GM21786 (cell line): Measurements from ENCODE around the gene BRD4.

Source experiments
- ATAC-seq: cut with Tn5 transposase; IDR thresholded peaks from one replicate; pipeline ENCODE4 v1.9.1; 2021; ENCODE audit not compliant: unreplicated experiment

Gene BRD4

GRCh38 chr19:15250640-15250993 is 81.7 kb downstream of the BRD4 start:
- no peak for ATAC-seq

DNA sequence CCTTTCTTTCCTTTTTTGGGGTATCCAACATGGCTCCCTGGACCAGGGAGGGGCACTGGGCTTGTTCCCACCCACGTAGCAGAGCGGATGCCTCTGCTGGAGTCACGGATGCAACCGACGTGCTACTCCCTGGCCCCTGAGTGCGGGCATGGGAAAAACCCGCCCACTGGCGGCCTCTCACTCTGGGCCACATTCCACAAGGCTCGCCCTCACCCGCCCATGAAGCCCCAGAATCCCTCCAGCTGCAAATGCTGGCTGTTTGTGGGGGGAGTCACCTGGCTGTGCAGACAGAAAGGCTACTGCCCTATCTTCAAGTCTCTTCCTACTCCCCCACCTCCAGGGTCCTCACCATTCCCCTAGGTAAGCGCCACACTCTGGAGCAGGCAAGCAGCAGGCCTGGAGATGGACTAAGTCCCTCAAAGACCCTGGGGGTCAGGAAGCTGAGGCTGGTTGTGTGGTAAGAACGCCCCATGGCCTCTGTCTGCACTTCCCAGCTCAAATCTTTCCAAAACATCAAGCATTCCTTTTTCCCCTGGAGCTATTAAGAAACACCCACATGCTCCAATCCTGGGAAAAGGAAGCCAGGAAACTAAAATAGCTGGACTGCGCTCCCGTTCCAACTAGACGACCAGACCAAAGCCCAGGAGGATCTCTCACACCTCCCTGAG is 82.2 kb downstream of the BRD4 start:
- ATAC-seq, result no peak

DNA sequence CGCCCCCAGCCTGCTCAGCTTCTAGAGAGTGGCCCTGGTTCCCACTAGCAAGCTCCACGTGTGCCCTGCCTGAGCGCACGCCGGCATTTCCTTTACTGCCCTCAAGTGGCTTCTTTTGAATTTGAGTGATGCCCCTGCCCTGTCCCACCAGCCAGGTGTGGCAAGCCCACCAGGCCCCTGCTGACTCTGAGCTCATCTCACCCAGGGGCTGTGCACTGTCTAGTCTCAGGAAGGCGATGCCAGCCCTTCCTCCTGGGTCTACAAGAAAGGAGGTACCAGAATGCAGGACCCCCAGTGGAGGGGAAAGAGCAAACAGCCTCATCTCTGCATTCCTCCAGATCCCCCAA is 82.8 kb downstream of the BRD4 start:
- ATAC-seq, result no peak

DNA sequence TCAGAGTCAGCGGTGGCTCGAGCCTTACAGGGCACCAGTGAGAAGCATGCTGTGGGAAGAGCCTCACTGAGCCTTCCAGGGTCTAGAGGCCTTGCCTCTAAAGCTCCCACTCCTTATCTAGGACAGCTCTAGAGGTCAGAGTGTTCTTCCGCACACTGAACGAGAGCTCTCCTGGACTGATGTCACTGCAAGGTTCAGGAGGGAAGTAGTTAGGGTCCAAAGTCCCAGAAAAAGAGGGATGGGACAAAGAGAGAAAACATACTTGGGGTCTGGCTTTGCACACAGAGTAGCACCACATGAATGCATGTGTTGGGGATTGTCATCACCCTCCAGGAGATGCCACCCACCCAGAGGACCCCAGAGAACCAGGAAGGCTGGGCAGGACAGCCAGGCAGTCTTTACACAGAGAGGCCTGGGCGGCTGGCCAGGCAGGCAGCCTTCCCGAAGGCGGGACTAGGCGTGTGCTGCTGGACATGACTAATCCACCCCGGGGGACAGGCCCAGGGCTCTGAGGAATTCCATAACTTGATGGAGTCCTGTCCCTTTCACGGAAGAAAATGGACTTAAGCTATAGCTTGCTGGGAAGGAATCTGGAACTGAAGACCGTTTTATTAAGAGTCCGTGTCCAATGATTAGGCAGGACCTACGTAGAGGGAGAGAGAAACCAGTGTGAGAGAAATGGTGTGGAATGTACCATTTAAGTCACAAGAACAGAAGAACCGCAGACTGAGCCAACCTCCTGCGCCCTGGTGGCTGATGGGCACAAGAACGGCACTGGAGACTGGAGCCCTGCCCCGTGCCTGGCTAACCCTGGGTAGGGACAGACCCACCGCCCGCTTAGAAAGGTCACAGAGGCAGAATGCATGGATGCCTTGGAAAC is 83.5 kb downstream of the BRD4 start:
- ATAC-seq, result no peak

DNA sequence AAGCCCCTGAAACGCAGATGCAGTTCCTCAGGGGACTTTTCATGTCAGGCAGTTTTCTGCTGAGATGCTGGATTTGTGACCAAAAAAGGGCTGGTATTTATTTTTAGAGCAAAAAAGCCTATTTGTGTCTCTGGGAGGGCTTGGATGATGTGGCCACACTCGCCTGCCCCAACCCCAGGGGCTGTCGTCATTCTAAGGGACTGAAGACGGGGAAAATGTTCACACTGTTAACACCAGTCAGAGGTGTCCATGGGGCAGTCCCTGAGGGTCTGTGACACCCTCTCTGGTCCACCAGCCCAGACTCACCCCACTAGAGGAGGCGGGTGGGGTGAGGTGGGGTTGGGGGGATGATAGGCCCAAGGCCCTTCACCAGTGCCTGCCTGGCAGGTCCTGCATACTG is 84.2 kb downstream of the BRD4 start:
- ATAC-seq, result no peak

DNA sequence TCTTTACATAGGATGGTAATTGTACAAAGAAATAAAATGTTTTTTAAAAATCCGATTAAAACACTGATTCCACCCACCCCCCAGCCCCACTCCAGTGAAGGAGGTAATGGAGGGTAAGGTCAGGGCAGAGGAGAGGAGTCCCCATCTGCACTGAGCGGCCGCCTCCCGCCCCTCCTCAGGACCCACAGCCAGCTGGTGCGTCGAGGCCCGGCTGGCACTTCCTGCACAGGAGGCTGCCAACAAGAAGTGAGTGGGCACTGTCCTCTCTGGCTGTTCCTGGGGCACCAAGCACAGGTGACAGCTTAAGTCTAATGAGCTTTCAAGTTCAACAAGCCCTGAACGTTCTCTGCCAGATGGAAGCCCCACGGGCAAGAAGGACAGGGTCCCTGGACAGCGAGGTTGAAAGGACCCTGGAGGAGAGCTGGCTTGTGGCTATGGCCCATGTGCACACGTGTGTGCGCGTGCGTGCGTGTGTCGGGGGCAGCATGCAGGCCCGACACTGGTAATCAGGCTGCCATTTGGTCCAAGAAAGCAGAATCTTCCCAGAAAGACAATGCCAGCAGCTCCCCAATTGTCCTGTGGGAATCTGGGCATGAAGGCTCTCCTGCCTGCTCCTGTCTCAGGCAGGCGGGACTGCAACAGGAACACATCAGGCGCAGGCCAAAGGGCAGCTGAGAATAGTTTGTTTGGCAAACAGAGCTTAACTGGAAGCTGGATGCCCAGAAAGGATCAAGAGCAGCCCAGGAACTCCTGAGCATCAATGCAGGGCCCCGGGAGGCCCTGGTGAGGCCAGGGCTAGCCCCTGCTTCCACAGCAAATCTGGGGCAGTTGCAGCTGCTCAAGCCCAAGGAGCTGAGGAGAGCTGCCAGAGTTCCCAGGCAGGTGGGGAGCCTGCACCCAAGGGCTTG is 85.0 kb downstream of the BRD4 start:
- ATAC-seq, result no peak

GRCh38 chr19:15246198-15246481 is 86.2 kb downstream of the BRD4 start:
- no peak for ATAC-seq

- ATAC-seq, result no peak
Observed at GRCh38 chr19:15245370-15246197, 86.8 kb downstream of the BRD4 start.

DNA sequence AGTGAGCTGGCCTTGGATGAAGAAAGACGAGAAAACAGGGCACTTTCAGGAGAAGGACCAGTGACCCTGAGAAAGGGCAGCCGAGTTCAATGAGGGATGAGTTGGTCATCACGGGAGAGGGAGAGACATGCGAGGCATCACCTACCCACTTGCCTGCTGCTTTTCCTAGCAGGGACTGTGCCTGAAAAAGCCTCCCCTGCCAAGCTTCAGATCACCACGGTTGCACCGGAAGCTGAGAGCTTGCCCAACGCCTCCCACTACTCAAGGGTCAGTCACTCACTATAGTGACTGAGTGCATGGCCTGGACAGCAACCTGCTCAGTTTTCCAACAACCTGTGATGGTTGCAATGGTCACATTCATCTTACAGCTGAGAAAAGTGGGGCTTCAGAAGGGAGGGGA is 87.5 kb downstream of the BRD4 start:
- ATAC-seq, result no peak

DNA sequence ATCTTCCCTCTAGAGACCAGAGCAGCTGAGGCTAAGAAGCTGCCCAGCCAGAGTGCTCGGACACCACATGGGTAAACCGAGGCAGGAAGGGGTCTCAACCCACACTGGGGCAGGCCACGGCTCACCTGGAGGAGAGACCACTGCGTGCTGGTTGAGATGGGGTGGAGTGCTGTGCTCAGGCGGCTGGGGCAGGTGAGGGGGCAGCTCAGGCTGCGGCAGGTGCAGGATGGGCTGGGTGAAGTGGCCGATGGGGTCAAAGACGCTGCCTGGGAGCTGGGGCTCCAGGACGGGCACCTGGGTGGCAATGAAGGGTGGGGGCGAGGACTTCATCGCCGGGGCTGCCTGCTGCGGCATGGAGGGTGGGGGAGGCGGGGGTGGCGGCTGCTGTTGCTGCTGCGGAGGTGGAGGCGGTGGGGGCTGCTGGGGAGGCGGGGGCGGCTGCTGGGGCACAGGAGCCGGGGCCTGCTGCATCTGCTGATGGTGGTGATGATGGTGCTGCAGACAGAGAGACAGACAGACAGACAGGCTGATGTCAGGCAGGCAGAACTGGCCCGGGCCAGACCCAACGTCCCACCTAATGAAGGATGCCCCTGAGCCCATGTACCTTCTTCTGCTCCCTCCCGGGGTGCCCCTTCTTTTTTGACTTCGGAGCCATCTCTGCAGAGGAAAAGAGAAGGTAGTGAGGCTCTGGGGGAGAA is 88.1 kb downstream of the BRD4 start:
- ATAC-seq, result no peak

DNA sequence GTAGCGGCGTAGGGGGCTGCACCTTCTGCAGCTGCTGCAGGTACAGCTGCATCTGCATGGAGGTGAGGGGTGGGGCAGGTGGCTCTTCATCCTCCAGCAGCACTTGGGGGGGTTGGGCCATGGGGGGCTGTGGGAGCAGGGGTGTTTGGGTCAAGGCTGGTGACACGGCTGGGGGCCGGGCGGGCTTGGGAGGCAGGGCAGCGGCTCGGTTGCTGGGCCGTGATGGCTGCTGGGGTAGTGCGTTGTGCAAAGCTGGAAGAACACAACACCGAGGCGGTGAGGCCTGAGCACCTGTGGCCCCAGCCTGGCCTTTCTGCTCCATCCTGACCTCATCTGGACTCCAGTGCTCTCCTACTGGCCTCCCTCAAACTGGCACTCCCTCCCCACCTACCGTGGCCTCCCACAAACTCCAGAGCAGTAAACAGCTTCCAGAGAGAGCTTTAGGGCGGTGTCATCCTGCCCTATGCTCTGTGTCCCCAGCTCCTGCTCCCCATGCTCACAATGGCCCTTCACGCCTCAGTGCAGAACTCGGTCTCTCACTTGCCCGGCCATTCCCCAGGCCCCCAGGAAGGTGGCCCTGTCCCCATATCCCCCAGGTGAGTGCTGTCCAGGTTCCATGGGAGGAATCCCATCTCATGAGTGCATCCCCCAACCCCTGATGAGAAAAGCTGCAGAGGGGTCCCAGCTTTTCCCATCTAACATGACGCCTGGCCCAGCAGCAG is 88.9 kb downstream of the BRD4 start:
- ATAC-seq, result no peak

DNA sequence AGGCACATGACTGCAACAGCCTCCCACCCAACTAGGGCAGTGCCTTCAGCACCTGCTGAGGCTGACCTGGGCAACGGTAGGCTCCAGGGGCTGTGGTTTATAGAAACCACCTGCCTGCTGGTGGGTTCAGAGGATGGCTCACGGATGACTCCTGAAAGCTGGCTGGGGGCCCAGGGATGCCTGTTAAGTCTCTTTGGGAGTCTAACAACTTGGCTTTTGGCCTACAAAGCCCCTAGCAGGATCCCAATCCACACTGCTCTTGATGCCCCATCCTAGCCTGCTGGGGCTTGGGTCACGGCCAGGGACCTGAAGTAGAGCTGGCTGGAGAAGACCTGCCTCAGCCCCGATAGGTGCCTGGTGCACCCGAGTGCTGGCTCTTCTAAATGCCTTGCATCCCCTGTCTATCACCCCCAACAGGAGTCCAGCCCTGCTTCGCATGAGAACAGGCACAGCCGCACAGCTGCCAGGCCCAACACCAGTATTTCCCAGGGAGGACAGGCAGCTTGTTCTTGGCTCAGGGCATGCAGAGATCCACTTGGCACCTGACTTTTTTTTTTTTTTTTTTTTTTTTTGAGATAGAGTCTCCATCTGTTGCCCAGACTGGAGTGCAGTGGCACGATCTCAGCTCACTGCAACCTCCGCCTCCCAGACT is 91.0 kb downstream of the BRD4 start:
- ATAC-seq, result no peak

DNA sequence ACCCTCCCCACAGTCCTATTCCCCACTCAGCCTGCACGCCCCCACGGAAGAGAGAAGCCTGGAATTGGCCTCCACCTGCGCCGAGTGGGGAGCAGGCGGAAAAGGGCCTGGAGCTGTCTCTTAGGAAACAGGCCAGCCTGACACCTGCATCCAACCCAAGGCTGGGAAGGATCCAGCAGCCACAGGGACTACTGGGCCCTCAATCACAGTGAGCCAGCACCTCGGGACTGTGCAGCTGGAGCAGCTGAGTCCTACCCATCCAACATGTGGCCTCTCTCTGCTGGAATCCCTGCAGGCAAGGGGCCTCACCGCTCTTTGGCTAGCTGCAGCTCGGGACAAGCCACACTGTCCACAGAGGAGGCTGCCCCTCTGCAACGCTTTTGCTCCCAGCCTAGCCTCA is 91.8 kb downstream of the BRD4 start:
- no peak for ATAC-seq

DNA sequence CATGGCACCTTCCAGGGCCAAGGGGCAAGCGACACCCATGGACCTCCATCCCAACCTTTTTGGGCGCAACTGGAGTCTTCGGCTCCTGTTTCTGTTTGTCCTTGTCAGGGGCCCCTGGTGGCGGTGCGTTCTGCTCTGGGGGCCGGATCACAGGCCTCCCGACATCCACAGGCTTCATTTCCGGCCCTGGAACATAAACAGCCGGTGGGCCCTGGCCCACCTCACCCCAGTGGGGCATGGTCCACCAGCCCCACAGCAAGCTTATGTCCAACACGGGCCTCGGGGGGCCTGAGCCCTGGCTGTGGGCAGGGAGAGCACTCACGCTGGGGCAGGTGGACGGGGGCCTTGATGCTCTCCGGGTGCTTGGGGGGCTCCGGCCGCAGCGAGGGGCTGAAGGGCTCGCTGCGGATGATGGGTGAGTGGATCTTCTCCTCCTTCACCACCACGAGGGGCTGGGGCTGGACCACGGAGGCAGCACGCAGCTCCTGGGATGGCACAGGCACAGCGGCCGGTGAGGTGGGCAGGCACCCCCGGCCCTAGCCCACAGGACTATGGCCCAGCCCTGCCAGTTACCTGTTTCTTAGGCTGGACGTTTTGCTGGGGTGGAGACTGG is 92.9 kb downstream of the BRD4 start:
- ATAC-seq, result no peak

DNA sequence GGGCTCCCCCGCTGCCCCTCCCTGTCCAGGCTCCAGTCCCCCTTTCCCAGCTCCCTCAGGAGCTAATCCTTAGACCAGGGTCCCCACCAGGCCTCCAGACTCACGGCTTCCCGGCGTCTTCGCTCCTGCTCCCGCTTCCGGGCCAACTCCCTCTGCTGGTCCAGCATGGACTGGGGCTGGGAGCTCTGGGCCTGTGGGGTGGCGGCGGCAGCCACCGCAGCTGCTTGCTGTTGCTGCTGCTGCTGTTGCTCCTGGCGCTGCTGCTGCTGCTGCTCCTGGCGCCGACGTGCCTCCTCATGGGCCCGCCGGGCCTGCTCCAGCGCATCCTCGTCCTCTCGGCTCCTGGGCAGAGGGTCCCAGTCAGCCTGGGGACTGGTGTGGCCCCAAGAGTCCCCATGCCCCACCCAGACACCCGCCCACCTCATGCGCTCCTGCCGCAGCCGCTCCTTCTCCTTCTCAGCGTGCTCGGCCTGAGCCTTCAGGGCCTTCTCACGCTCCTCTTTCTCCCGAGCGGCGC is 93.6 kb downstream of the BRD4 start:
- ATAC-seq, result no peak

- ATAC-seq, result no peak
Observed at GRCh38 chr19:15237759-15238638, 94.3 kb downstream of the BRD4 start.

DNA sequence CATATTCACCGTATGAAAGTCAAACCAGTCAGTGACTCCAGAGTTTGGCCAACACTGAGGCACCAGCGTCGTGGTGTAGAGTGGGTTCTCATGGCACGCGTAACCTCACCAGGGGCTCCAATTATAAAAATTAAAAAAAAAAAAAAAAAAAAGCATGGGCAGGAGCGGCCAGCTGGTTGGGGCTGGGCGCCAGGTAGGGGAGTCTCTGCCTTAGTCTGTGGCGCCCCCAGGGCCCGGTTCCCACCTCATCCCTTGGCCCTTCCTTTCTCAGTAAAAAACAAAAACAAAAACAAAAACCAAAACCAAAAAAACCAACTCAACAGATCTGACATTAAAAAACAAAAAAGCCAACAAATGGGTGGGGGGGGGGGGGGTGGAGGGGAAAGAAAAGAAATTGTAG is 95.5 kb downstream of the BRD4 start:
- no peak for ATAC-seq

- no peak for ATAC-seq
Observed at GRCh38 chr19:15235781-15236180, 96.6 kb downstream of the BRD4 start.
